ENCODE results near the gene PRR14L.
"Not testable (repeated sequence)": the region's sequence is repeated elsewhere in the genome, so short reads cannot be mapped to it uniquely, and the experiment has no call there.

PRR14L gene

DNA sequence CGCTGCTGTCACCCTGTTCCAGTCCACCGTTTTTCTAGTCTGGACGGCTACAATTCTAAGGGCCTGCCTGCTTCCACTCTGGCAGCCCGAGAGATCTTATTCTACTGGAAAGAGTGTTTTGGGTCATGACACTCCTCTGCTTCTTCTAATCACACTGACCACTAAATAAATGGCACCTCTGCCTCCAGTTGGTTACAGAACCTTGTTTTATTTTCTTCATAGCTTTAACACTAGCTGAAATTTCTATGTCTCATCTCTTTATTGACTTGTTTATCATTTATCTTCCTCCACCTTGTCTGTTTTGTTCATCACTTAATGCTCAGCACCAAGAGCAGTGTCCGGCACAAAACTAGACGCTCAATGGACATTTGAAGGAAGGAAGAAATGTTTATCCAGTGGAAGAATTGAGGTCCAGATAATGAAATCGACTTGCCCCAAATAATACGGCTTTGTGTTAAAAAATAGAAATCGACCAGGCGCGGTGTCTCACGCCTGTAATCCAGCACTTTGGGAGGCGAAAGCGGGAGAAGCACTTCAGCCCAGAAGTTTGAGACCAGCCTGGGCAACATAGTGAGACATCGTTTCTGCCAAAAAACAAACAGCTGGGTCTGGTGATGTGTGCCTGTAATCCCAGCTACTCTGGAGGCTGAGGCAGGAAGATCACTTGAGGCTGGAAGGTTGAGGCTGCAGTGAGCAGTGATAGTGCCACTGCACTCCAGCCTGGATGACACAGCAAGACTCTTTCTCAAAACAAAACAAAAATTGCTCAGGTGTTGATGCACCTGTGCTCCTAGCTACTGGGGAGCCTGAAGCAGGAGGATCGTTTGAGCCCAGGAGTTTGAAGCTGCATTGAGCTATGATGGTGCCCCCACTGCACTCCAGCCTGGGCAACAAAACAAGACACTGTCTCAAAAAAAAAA is 693 bp upstream of the PRR14L start:
- H3K27ac ChIP-seq: peak overlapping the region; percentile 77

DNA sequence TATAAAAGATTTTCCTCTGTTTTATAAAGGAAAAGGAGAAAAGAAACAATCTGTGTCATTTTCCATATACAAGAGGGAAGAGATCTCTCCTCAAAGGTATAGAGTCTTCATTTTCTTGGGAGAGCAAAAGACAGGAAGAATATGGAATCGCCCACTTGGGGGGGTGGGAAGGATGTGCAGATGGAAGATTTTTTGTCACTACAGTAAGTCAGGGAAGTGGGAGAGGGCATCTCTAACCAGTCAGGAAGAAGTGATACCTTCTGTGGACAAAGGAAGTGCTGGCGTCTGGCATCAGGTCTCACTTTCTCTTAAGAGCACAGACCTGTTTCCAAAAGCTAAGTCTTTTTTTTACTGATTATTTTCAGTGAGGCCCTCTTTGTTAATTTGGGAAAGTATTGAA is 1.4 kb downstream of the PRR14L start:
- TF ChIP-seq, protein P1, sequence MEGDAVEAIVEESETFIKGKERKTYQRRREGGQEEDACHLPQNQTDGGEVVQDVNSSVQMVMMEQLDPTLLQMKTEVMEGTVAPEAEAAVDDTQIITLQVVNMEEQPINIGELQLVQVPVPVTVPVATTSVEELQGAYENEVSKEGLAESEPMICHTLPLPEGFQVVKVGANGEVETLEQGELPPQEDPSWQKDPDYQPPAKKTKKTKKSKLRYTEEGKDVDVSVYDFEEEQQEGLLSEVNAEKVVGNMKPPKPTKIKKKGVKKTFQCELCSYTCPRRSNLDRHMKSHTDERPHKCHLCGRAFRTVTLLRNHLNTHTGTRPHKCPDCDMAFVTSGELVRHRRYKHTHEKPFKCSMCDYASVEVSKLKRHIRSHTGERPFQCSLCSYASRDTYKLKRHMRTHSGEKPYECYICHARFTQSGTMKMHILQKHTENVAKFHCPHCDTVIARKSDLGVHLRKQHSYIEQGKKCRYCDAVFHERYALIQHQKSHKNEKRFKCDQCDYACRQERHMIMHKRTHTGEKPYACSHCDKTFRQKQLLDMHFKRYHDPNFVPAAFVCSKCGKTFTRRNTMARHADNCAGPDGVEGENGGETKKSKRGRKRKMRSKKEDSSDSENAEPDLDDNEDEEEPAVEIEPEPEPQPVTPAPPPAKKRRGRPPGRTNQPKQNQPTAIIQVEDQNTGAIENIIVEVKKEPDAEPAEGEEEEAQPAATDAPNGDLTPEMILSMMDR (IDR thresholded peaks at IDR 0.05): no peak
- no peak for TF ChIP-seq ZFX (IDR thresholded peaks at IDR 0.05; ENCODE audit: borderline replicate concordance)
- H3K27ac ChIP-seq: peak overlapping the region; percentile 77

More for the DNA sequence above, 693 bp upstream of the PRR14L start:
- TF ChIP-seq ZFX (IDR thresholded peaks at IDR 0.05; ENCODE audit: borderline replicate concordance): no peak
- TF ChIP-seq, protein P1 (IDR thresholded peaks at IDR 0.05): no peak

DNA sequence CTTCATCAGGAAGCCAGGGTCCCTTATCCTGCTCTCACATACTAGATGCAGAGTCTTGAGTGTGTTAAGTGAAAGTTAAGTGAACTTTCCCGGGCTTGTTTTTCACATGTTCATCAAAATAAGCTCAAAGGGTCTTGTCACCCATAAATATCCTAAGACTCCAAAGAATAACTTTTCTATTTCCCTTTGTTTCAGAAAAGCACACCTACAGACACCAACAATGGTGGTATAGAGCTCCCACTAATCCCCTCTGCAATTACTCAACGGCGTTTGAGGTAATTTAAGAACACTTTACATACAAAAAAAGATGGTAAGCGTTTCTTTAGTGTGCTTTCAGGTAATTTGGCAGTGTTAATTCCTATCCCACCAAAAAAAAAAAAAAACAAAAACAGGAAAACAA is 2.5 kb downstream of the PRR14L start:
- H3K27ac ChIP-seq: no peak overlapping the region

DNA sequence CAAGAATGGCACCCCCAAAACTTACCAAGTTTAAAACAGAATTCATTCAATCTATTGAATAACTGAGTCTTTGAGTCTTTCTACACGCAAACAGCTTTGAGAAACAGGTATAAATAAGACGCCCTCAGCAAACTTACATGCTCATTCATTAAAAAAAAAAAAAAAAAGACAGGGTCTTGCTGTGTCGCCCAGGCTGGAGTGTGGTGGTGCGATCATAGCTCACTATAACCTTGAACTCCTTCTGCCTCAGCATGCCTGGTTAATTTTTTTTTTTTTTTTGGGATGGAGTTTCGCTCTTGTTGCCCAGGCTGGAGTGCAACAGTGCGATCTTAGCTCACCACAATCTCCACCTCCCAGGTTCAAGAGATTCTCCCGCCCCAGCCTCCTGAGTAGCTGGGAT is 6.1 kb downstream of the PRR14L start:
- TF ChIP-seq, protein P1 (IDR thresholded peaks at IDR 0.05): no peak
- no peak for TF ChIP-seq ZFX (IDR thresholded peaks at IDR 0.05; ENCODE audit: borderline replicate concordance)
- no peak overlapping the region for H3K27ac ChIP-seq

More for the DNA sequence above, 2.5 kb downstream of the PRR14L start:
- TF ChIP-seq, protein P1 (IDR thresholded peaks at IDR 0.05): no peak
- no peak for TF ChIP-seq ZFX (IDR thresholded peaks at IDR 0.05; ENCODE audit: borderline replicate concordance)

DNA sequence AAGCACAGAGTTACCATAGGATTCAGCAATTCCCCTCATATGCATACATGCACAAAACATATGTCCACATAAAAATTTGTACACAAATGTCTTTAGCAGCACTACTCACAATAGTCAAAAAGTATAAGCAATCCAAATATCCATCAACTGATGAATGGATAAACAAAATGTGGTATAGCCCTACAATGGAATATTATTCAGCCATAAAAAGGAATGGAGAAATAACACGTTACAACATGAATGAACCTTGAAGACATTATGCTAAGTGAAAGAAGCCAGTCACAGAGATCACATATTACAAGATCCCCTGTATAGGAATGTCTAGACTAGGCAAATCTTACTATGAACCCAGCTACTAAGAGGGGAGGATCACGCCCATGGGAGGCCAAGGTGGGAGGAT is 7.2 kb downstream of the PRR14L start:
- no peak overlapping the region for H3K27ac ChIP-seq
- TF ChIP-seq, protein P1 (IDR thresholded peaks at IDR 0.05): no peak

DNA sequence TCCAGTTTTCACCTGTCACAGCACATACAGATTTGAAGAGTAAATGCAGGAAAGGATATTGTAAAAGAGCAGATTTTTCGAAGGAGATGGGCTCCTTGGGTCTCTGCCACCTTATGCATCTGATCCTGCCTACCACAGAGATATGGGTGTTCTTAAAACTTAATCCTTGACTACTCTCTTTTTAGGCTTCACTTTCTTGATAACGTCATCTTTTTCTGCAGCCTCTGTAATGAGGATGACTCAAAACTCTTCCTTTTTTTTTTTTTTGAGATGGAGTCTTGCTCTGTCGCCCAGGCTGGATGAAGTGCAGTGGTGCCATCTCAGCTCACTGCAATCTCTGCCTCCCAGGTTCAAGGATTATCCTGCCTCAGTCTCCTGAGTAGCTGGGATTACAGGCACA is 7.8 kb downstream of the PRR14L start:
- H3K27ac ChIP-seq: no peak overlapping the region
- TF ChIP-seq, protein P1 (IDR thresholded peaks at IDR 0.05): no peak
- TF ChIP-seq ZFX (IDR thresholded peaks at IDR 0.05; ENCODE audit: borderline replicate concordance): no peak

DNA sequence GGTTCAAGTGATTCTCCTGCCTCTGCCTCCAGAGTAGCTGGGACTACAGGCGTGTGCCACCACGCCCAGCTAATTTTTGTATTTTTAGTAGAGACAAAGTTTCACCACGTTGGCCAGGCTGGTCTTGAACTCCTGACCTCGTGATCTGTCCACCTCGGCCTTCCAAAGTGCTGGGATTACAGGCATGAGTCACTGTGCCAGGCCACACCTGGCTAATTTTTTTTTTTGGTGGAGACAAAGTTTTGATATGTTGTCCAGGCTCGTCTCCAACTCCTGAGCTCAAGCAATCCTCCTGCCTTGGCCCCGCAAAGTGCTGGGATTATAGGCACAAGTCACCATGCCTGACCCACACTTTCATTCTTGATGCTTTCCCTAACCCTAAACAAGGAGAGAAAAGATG is 9.6 kb downstream of the PRR14L start:
- H3K27ac ChIP-seq: not testable (repeated sequence)

All from 22Rv1 (cell line).